DND-41 (cell line): ENCODE results near the gene DZANK1.

Experiments
- EZH2 ChIP-seq: IDR thresholded peaks from 3 replicates; pipeline ENCODE4 v1.6.1; 2012; ENCODE audit warnings: borderline replicate concordance, low read depth, mild to moderate bottlenecking, moderate library complexity, low read length, inconsistent platforms; ENCODE audit not compliant: severe bottlenecking
- TF ChIP-seq, protein P1 (sequence below): IDR thresholded peaks from 2 replicates; pipeline ENCODE4 v1.5.1; 2012; ENCODE audit warnings: borderline replicate concordance, low read length, moderate library complexity, mild to moderate bottlenecking; ENCODE audit not compliant: poor library complexity, severe bottlenecking; ENCODE audit errors: extremely low read depth

DNA sequence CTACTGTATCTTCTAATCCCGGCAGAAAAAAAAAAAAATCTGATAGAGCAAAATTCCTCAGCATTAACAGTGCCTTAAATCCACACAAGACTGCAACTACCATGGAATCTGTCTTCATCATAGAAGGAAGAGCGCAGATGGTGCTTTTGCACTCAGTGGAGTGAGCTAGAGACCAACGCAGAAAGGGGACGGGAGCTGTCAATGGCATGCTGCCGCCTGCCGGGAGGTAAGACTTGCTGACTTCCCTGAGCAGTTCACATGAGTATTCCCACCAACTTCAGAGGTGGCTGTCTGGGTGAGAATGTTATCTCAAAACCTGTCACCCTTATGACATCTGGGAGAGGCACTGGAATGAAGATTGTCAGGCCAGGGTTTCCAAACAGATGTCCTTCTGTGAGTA, 35.6 kb downstream of the DZANK1 start:
- TF ChIP-seq, protein P1, sequence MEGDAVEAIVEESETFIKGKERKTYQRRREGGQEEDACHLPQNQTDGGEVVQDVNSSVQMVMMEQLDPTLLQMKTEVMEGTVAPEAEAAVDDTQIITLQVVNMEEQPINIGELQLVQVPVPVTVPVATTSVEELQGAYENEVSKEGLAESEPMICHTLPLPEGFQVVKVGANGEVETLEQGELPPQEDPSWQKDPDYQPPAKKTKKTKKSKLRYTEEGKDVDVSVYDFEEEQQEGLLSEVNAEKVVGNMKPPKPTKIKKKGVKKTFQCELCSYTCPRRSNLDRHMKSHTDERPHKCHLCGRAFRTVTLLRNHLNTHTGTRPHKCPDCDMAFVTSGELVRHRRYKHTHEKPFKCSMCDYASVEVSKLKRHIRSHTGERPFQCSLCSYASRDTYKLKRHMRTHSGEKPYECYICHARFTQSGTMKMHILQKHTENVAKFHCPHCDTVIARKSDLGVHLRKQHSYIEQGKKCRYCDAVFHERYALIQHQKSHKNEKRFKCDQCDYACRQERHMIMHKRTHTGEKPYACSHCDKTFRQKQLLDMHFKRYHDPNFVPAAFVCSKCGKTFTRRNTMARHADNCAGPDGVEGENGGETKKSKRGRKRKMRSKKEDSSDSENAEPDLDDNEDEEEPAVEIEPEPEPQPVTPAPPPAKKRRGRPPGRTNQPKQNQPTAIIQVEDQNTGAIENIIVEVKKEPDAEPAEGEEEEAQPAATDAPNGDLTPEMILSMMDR = no peak
- no peak for TF ChIP-seq EZH2
